A673 (cell line): ENCODE results near the gene C1orf174. TPM values are rescaled to one million over a fixed set of nuclear protein-coding genes. Genes with fewer than 3 reads are reported as not detected.

Experiments used
- BruUV-seq: library from RNA; stranded (reverse); fragments of 400-500 nt; replicated peaks from 2 replicates; lab custom pipeline; 2021; lab: Mats Ljungman, UMichigan
- CTCF ChIA-PET: fragments of 300-600 bp; sonication (Branson Sonifier 250); formaldehyde crosslinking; loops from one replicate; lab custom pipeline; 2022; ENCODE audit warnings: antibody characterized with exemption; lab: Charles Lee
- POLR2A ChIA-PET: fragments of 300-600 bp; sonication (Branson Sonifier 250); formaldehyde crosslinking; loops from one replicate; lab custom pipeline; 2022; ENCODE audit warnings: antibody characterized with exemption; ENCODE audit not compliant: low non-redundant PET; lab: Charles Lee
- DNase-seq: peaks from one replicate; pipeline ENCODE4 v3.0.0-alpha.2; 2015; ENCODE audit warnings: low spot score
- H3K27ac ChIP-seq: fragments of 200-600 bp; sonication (generic); 2 replicates; pipeline ENCODE4 v1.5.1; 2016; ENCODE audit warnings: mixed run types, low read depth, mild to moderate bottlenecking, mixed read lengths, antibody characterized with exemption, low read length; ENCODE audit not compliant: poor library complexity, severe bottlenecking
- H3K27me3 ChIP-seq: fragments of 200-600 bp; sonication (generic); replicated peaks from 2 replicates; pipeline ENCODE4 v1.6.1; 2017; ENCODE audit warnings: mixed run types, low read depth, mild to moderate bottlenecking, mixed read lengths, antibody characterized with exemption, low read length; ENCODE audit not compliant: insufficient read depth, poor library complexity
- H3K36me3 ChIP-seq: fragments of 200-600 bp; sonication (generic); 2 replicates; pipeline ENCODE4 v1.6.1; 2016; ENCODE audit warnings: mixed run types, mild to moderate bottlenecking, mixed read lengths, antibody characterized with exemption, low read length; ENCODE audit not compliant: insufficient read depth, poor library complexity, severe bottlenecking
- H3K4me1 ChIP-seq: fragments of 200-600 bp; sonication (generic); 2 replicates; pipeline ENCODE4 v1.6.1; 2017; ENCODE audit warnings: mixed run types, mild to moderate bottlenecking, mixed read lengths, antibody characterized with exemption, low read length; ENCODE audit not compliant: insufficient read depth, poor library complexity, severe bottlenecking
- H3K4me3 ChIP-seq: fragments of 200-600 bp; sonication (generic); 2 replicates; pipeline ENCODE4 v1.5.1; 2016; ENCODE audit warnings: low read depth, mixed run types, mild to moderate bottlenecking, mixed read lengths, low read length; ENCODE audit not compliant: poor library complexity, severe bottlenecking
- H3K9me3 ChIP-seq: fragments of 200-600 bp; sonication (generic); 2 replicates; pipeline ENCODE4 v1.6.1; 2016; ENCODE audit warnings: mixed run types, low read depth, mild to moderate bottlenecking, mixed read lengths, antibody characterized with exemption, low read length; ENCODE audit not compliant: poor library complexity, severe bottlenecking
- EZH2 ChIP-seq: fragments of 200-600 bp; sonication (generic); IDR thresholded peaks from 2 replicates; pipeline ENCODE4 v1.6.1; 2017; ENCODE audit warnings: borderline replicate concordance, low read depth, mild to moderate bottlenecking, mixed read lengths, antibody characterized with exemption, low read length; ENCODE audit not compliant: poor library complexity, severe bottlenecking
- intact Hi-C: fragments of 100-400 bp; cut with micrococcal nuclease; formaldehyde crosslinking; loops from one replicate; pipeline ENCODE4 v1.10.0; 2022; ENCODE audit not compliant: unreplicated experiment
- total RNA-seq: library from RNA; stranded (reverse); gene quantifications from 2 replicates; pipeline ENCODE4 v1.2.3, GENCODE V29; 2021
- TF ChIP-seq, protein P1 (sequence below): fragments of 300-800, 200-600 bp; sonication (generic); conservative IDR thresholded peaks from 2 replicates; pipeline ENCODE4 v1.5.1; 2017; ENCODE audit warnings: low read depth, mild to moderate bottlenecking, antibody characterized with exemption, low read length, moderate library complexity, mixed read lengths

The C1orf174 gene
- total RNA-seq, 1 experiment from 2014 or later, result 36.2 TPM

DNA sequence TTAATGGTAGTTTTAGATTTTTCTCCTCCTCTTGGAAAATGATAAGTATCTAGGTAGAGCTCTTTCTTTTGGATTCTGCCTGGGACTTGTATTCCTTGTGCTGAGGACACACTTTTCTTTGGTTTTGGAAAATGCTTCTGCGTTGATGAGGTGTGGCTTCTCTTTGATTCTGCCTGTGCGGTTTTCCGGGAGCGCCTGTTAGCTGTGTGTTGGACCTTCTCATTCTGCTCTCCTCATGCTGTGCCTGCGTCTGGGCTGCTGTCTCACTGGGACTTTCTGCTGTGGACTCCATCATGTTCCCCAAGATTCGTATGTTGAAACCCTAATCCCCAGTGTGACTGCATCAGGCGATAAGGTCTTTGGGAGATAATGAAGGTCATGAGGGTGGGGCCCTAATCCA is 21.0 kb downstream of the C1orf174 start:
- BruUV-seq, result no TSS peak
- no peaks in the 10 kb centered on the region for H3K4me1 ChIP-seq
- ChIA-PET POLR2A (no interaction called here), CTCF (no interaction called here)
- no peak overlapping the region for H3K27ac ChIP-seq
- H3K9me3 ChIP-seq, result peaks cover 7% of the 10 kb centered on the region
- intact Hi-C loops, result no loop called here
- TF ChIP-seq, protein P1, sequence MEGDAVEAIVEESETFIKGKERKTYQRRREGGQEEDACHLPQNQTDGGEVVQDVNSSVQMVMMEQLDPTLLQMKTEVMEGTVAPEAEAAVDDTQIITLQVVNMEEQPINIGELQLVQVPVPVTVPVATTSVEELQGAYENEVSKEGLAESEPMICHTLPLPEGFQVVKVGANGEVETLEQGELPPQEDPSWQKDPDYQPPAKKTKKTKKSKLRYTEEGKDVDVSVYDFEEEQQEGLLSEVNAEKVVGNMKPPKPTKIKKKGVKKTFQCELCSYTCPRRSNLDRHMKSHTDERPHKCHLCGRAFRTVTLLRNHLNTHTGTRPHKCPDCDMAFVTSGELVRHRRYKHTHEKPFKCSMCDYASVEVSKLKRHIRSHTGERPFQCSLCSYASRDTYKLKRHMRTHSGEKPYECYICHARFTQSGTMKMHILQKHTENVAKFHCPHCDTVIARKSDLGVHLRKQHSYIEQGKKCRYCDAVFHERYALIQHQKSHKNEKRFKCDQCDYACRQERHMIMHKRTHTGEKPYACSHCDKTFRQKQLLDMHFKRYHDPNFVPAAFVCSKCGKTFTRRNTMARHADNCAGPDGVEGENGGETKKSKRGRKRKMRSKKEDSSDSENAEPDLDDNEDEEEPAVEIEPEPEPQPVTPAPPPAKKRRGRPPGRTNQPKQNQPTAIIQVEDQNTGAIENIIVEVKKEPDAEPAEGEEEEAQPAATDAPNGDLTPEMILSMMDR, result no peak
- H3K27me3 ChIP-seq, result no peaks in the 10 kb centered on the region
- H3K4me3 ChIP-seq, result no peak overlapping the region
- no peak for DNase-seq
- no peaks in the 10 kb centered on the region for H3K36me3 ChIP-seq

DNA sequence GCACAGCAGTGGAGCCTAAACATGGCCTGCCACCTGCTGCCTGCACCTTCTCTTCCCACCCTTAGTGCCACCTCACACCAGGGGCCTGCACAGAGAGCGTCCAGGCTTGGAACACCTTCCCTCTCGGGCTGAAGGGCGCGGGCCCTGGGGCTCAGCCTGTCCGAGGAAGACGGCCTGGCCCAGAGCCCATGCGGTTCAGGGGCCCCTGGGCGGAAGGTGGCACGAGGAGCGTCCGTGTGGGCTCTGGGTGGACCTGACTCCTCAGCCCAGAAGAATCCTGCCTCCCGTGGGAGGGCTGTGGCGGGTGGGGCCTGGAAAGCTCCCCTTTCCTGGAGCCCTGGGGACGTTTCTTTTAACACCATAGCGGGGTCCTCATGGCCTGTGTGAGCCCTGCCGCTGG is 23.4 kb downstream of the C1orf174 start:
- no peak for DNase-seq
- peaks cover 7% of the 10 kb centered on the region for H3K9me3 ChIP-seq
- BruUV-seq, result no TSS peak
- POLR2A ChIA-PET, result no interaction called here
- no peaks in the 10 kb centered on the region for H3K36me3 ChIP-seq
- intact Hi-C loops, result no loop called here
- H3K27ac ChIP-seq, result no peak overlapping the region
- CTCF ChIA-PET, result no interaction called here
- no peaks in the 10 kb centered on the region for H3K27me3 ChIP-seq
- H3K4me1 ChIP-seq, result no peaks in the 10 kb centered on the region
- H3K4me3 ChIP-seq, result no peak overlapping the region
- TF ChIP-seq, protein P1, result no peak
- no peak for TF ChIP-seq EZH2

DNA sequence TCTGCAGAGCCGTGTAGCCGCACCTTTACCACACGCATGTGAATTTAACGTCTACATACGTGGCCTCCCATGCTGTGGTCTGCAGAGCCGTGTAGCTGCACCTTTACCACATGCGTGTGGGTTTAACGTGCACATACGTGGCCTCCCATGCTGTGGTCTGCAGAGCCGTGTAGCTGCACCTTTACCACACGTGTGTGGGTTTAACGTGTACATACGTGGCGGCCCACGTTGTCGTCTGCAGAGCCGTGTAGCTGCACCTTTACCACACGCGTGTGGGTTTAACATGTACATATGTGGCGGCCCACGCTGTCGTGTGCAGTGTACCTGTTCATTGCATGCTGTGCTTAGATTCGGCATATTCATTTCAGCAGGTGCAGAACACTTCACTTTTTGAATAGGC is 25.3 kb downstream of the C1orf174 start:
- no peak for TF ChIP-seq EZH2
- TF ChIP-seq, protein P1, result no peak
- Histone ChIP-seq H3K9me3 (peaks cover 7% of the 10 kb centered on the region), H3K36me3 (no peaks in the 10 kb centered on the region), H3K4me1 (no peaks in the 10 kb centered on the region), H3K27ac (no peak overlapping the region), H3K4me3 (no peak overlapping the region), H3K27me3 (no peaks in the 10 kb centered on the region)
- DNase-seq, result no peak
- ChIA-PET CTCF (no interaction called here), POLR2A (no interaction called here)
- BruUV-seq, result no TSS peak
- intact Hi-C loops, result no loop called here
